A673 (cell line): ENCODE measurements around the gene PLEK.

ENCODE experiments used
- CTCF ChIP-seq: fragments of 300-800, 200-600 bp; sonication (generic); conservative IDR thresholded peaks from 2 replicates; pipeline ENCODE4 v1.5.1; 2017; ENCODE audit warnings: low read depth, mild to moderate bottlenecking, antibody characterized with exemption, low read length, moderate library complexity, mixed read lengths
- EZH2 ChIP-seq: fragments of 200-600 bp; sonication (generic); IDR thresholded peaks from 2 replicates; pipeline ENCODE4 v1.6.1; 2017; ENCODE audit warnings: borderline replicate concordance, low read depth, mild to moderate bottlenecking, mixed read lengths, antibody characterized with exemption, low read length; ENCODE audit not compliant: poor library complexity, severe bottlenecking

- TF ChIP-seq EZH2 (no peak), CTCF (no peak)
Observed at GRCh38 chr2:68325056-68325455, 40.0 kb upstream of the PLEK start.
